ENCODE measurements around the gene HGS. TPM values are rescaled to one million over a fixed set of nuclear protein-coding genes. Genes with fewer than 3 reads are reported as not detected.

HGS gene
- polyA plus RNA-seq, 3 donors = 19.3 to 200 (median 28.0) TPM

DNA sequence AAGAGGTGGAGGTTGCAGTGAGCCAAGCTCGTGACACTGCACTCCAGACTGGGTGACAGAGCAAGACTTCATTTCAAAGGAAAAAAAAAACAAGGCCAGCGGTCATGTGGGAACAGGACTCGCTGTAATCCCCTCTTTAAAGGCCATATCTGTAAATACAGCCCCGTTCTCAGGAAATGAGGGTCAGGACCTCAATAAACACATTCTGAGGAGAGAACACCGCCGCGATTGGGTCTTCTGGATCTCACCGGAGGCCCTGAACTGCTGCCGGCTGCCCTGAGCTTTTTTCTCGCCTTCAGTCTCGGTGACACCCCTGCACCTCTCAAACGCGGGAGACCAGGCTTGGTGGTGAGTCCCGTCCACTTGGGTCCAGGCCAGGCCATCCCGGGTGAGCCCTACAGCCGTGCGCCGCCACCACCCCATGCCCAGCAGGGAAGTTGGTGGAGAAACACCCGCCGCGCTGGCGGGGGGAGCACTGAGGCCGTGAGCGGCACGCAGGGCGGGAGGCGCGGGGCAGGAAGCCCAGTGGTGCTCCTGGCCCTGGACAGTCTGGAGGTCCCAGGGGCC lies 56.7 kb downstream of the HGS start:
- peaks cover 0 to 3% (median 0%) of the 10 kb centered on the region in 7 donors for H3K9me3 Mint-ChIP-seq
- 8% methylated on average over 28 of the region's 28 CpGs for WGBS (ENCODE audit: insufficient coverage)
- H3K36me3 Mint-ChIP-seq = no peaks in the 10 kb centered on the region
- peaks cover 0 to 18% of the 10 kb centered on the region in 2 donors for H3K27me3 ChIP-seq (ENCODE audit: control insufficient read depth in 2 of 2, insufficient read depth in 2 of 2, low read length in 2 of 2)
- H3K27ac Mint-ChIP-seq = no peak overlapping the region
- no peaks in the 10 kb centered on the region for H3K79me2 ChIP-seq (ENCODE audit: insufficient read depth, low read length)
- DNase-seq = peak in 1 of 3 donors; percentile 17
- H3K4me1 ChIP-seq (ENCODE audit: control insufficient read depth in 1 of 2, insufficient read depth in 2 of 2, low read length in 2 of 2) = peaks cover 7 to 9% of the 10 kb centered on the region in 2 donors
- TF ChIP-seq, protein P1, sequence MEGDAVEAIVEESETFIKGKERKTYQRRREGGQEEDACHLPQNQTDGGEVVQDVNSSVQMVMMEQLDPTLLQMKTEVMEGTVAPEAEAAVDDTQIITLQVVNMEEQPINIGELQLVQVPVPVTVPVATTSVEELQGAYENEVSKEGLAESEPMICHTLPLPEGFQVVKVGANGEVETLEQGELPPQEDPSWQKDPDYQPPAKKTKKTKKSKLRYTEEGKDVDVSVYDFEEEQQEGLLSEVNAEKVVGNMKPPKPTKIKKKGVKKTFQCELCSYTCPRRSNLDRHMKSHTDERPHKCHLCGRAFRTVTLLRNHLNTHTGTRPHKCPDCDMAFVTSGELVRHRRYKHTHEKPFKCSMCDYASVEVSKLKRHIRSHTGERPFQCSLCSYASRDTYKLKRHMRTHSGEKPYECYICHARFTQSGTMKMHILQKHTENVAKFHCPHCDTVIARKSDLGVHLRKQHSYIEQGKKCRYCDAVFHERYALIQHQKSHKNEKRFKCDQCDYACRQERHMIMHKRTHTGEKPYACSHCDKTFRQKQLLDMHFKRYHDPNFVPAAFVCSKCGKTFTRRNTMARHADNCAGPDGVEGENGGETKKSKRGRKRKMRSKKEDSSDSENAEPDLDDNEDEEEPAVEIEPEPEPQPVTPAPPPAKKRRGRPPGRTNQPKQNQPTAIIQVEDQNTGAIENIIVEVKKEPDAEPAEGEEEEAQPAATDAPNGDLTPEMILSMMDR (IDR thresholded peaks at IDR 0.05) = no peak
- H3K27ac ChIP-seq (ENCODE audit: low read depth in 1 of 2, low read length in 2 of 2) = no peak overlapping the region
- peaks cover 11% of the 10 kb centered on the region for H3K4me1 Mint-ChIP-seq
- peaks cover 19 to 30% (median 27%) of the 10 kb centered on the region in 3 donors for H3K27me3 Mint-ChIP-seq (ENCODE audit: low read depth in 3 of 3)
- H3K36me3 ChIP-seq (replicated peaks in 1 of 2; ENCODE audit: control insufficient read depth in 1 of 2, insufficient read depth in 2 of 2, low read length in 2 of 2) = no peaks in the 10 kb centered on the region
- H3K9ac ChIP-seq (ENCODE audit: insufficient read depth, low read length, poor library complexity, severe bottlenecking) = no peak overlapping the region
- intact Hi-C loops (cut with micrococcal nuclease) = no loop called here
- no peaks in the 10 kb centered on the region for H4K20me1 ChIP-seq (ENCODE audit: insufficient read depth, low read length)
- H3K4me3 ChIP-seq (replicated peaks in 1 of 3; ENCODE audit: low read depth in 2 of 3, low read length in 3 of 3) = no peak overlapping the region
- no peaks in the 10 kb centered on the region for H3K9me3 ChIP-seq (replicated peaks in 1 of 2; ENCODE audit: control insufficient read depth in 1 of 2, insufficient read depth in 1 of 2, low read length in 2 of 2)
- H3K4me2 ChIP-seq (replicated peaks; ENCODE audit: extremely low read depth, low read length, poor library complexity, severe bottlenecking) = no peak overlapping the region
- peak overlapping the region in 1 of 2 donors; percentile 82 for H3K4me3 Mint-ChIP-seq
- H2AFZ ChIP-seq (ENCODE audit: insufficient read depth, low read depth, low read length, poor library complexity, severe bottlenecking) = no peak overlapping the region

DNA sequence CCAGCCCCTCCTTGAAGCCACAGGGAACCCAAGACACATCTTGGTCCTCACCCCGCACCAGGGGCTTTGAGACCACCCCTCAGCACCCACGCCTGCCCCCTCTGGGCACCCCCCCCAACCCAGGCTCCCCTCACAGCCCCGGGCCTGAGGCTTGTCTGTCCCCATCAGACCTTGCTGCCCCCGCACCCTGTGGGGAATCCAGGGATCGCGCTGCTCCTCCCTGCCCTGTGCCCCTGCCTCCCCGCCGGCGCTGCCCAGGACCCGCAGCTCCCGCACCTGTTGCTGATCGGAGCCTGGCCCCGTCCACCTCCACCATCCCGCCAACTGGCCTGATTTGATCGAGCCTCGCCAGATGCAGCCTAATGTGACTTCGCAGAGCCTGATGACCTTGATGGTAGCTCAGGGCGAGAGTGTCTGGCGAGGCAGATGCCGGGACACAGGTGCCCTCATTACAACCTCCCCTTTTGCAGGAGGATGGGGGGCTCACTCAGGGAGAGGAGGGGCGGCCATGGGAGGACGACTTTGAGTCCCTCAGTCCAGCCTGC lies 57.3 kb downstream of the HGS start:
- DNase-seq = no peak
- no peaks in the 10 kb centered on the region for H3K9me3 ChIP-seq (replicated peaks in 1 of 2; ENCODE audit: control insufficient read depth in 1 of 2, insufficient read depth in 1 of 2, low read length in 2 of 2)
- 43% methylated on average over 17 of the region's 22 CpGs for WGBS (ENCODE audit: insufficient coverage)

More for the DNA sequence above, 57.3 kb downstream of the HGS start:
- no peaks in the 10 kb centered on the region for H3K36me3 ChIP-seq (replicated peaks in 1 of 2; ENCODE audit: control insufficient read depth in 1 of 2, insufficient read depth in 2 of 2, low read length in 2 of 2)
- H3K79me2 ChIP-seq (ENCODE audit: insufficient read depth, low read length) = no peaks in the 10 kb centered on the region
- H3K4me3 Mint-ChIP-seq = no peak overlapping the region
- no peak overlapping the region for H3K4me2 ChIP-seq (replicated peaks; ENCODE audit: extremely low read depth, low read length, poor library complexity, severe bottlenecking)
- peaks cover 0 to 18% of the 10 kb centered on the region in 2 donors for H3K27me3 ChIP-seq (ENCODE audit: control insufficient read depth in 2 of 2, insufficient read depth in 2 of 2, low read length in 2 of 2)
- no peaks in the 10 kb centered on the region for H3K9me3 Mint-ChIP-seq
- H3K36me3 Mint-ChIP-seq = no peaks in the 10 kb centered on the region
- TF ChIP-seq, protein P1 (IDR thresholded peaks at IDR 0.05) = no peak
- no peak overlapping the region for H2AFZ ChIP-seq (ENCODE audit: insufficient read depth, low read depth, low read length, poor library complexity, severe bottlenecking)
- H3K4me1 Mint-ChIP-seq = peaks cover 5% of the 10 kb centered on the region
- no peak overlapping the region for H3K27ac Mint-ChIP-seq
- H3K9ac ChIP-seq (ENCODE audit: insufficient read depth, low read length, poor library complexity, severe bottlenecking) = no peak overlapping the region
- H3K4me1 ChIP-seq (ENCODE audit: control insufficient read depth in 1 of 2, insufficient read depth in 2 of 2, low read length in 2 of 2) = peaks cover 2% of the 10 kb centered on the region in 2 donors
- H3K4me3 ChIP-seq (replicated peaks in 1 of 3; ENCODE audit: low read depth in 2 of 3, low read length in 3 of 3) = no peak overlapping the region
- no peaks in the 10 kb centered on the region for H4K20me1 ChIP-seq (ENCODE audit: insufficient read depth, low read length)
- no peak overlapping the region for H3K27ac ChIP-seq (ENCODE audit: low read depth in 1 of 2, low read length in 2 of 2)
- H3K27me3 Mint-ChIP-seq (ENCODE audit: low read depth in 3 of 3) = peaks cover 17 to 30% (median 27%) of the 10 kb centered on the region in 3 donors
- intact Hi-C loops (cut with micrococcal nuclease) = no loop called here
